HG02870 (cell line): Measurements from ENCODE around the gene HPCAL1.
"Not testable (repeated sequence)": the region's sequence is repeated elsewhere in the genome, so short reads cannot be mapped to it uniquely, and the experiment has no call there.

Experiments
- ATAC-seq: cut with Tn5 transposase; IDR thresholded peaks from one replicate; pipeline ENCODE4 v1.9.1; 2021; ENCODE audit warnings: mild to moderate bottlenecking, moderate library complexity; ENCODE audit not compliant: unreplicated experiment

HPCAL1 gene

DNA sequence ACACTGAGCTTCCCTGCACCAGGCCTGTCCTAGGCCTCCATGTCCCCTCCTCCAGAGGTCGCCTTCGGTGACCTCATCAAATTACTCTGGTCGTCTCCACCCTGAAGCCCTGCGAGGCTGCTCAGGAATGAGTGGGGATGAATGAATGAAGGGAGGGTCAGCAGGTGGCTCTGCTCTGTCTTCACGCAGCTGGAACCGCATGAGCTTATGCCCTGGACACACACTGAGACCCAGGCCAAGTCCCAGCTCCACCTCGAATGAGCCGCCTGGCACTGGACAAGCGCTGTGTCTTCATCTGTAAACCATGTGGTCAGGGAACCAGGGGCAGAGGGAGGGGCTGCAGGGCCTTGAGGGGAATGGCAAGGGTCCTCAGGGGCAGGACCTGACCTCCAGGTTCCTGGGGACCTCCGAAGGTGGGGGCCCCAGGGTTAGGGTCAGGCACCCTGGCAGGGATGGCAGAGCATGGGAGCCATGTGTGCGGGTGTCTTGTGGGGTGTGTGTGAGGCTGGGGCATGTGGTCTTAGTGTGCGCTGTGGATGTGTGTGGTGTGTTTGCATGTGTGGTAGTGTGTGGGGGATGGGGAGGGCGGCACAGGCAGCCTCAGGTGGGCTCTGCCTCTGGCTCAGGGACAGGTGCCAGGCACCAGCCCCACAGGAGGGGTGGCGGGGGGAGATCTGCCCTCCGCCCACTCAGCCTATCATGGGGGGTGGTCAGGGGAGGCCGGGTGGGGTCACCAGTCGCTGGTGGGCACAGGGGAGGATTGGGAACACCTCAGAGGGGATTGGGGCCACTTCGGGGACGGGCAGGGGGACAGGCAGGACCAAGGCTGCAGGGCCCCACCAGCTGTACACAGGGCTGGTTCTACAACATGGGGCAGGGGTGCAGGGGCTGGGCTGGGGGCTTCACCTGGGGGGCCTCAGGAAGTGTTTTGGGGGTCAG lies 131.5 kb downstream of the HPCAL1 start:
- no peak for ATAC-seq

DNA sequence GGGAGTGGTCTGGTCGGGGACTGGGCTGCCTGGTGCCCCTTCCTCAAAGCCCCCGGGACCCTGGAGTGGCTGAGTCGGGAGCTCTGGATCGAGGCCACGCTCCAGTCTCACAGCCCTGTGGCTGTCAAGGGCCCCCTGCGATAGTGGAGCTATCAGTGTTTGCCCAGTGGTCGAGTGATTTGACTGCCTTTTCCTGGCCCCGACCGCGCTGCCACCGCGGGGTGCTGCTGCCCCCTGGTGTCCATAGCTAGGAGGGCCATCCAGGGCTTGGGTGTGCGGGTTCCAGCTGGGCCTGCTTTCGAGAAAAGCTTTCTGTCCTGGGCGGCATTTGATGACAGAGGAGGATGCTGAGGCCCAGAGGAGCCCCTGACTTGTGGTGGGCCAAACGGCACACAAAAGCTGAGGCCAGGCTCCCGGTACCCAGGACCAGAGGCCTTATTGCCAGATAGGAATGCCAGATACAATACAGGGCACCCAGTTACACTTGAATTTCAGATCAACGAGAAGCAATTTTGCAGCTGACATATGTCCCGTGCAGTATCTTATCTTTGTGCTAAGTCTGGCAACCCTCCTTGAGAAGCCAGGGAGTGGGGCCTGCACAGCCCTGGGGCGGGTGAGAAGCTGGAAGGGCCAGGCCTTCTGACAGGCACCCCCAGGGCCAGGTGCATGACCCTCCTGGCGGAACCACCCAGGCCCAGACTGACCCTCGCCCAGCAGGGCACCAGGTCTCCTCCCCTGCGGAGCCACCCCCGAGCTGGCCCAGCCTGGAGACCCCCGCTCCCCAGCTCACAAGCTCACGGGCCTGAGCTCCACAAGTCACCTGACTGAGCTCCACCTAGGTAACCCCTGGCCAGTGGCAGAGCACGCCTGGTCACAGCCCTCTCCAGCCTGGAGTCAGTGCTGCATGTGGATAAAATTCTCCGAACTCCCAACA lies 132.4 kb downstream of the HPCAL1 start:
- ATAC-seq = peak; percentile 45

DNA sequence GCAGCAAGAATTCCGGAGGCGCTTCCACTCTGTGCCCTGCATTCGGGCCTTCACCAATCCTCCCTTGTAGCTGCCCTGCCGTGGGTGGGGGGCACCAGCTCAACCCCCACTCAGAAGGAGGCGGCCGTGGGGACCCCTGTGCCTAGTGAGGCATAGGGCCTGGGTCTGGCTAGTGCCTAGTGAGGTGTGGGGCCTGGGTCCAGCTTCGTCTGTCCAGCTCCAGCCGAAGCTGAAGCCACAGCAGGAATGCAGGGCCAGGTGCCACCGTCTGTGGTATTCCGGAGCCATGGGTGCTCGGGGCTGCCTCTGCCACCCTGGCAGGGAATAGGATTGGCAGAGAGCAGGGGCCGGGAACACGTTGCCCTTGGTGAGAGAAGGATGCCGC lies 133.1 kb downstream of the HPCAL1 start:
- ATAC-seq = no peak

DNA sequence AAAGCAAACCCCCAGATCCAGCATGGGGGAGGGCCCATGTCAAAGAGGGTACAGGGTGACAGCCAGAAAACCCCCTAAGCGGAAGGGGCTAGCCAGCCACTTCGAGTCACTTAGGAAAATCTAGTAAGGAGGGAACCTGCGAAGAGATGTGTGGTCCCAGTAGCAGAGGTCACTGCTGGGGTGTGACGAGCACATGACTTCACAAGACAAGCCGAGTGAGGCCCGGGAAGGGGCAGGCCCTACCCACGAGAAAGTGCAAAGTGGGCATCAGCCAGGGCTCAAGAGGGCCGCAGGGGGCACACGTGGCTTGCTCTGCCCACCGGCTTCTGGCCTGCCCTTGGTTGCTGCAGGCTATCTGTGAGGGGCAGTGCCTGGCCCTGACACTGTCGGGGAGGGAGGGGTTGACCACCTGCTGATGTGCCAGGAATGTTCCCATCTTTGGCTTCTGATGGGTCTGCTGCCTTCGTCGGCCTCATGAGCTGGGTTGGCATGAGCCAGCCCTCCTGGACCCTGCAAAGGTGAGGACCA lies 133.9 kb downstream of the HPCAL1 start:
- no peak for ATAC-seq

DNA sequence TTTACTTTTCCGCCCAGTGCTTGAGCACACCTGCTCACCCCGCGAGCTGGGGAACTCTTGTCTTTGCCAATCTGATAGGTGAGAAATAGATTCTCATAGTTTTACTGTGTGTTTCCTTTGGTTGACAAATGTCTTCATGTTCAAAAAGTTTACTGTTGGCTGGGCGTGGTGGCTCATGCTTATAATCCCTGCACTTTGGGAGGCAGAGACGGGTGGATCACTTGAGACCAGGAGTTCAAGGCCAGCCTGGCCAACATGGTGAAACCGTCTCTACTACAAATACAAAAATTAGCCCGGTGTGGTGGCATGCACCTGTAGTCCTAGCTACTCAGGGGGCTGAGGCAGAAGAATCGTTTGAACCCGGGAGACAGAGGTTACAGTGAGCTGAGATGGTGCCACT lies 135.1 kb downstream of the HPCAL1 start:
- no peak for ATAC-seq

DNA sequence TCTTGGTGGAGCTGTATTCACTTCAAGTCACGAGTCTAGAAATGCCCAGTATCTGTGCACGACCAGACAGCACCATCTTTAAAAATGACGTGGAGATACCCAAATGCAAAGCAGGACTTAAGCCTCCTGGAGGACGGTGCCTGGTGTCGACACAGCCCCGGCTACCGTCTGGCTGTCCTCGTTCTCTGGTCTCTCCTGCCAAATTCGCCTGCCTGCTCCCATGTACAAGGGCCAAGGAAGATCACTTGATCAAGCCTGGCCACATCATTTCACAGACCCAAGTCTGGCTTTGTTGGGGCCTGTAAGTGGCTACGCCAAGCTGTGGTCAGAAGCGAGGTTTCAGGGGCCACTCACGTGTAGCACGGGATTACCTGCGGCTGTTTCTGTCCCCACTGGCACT lies 136.0 kb downstream of the HPCAL1 start:
- ATAC-seq = no peak

DNA sequence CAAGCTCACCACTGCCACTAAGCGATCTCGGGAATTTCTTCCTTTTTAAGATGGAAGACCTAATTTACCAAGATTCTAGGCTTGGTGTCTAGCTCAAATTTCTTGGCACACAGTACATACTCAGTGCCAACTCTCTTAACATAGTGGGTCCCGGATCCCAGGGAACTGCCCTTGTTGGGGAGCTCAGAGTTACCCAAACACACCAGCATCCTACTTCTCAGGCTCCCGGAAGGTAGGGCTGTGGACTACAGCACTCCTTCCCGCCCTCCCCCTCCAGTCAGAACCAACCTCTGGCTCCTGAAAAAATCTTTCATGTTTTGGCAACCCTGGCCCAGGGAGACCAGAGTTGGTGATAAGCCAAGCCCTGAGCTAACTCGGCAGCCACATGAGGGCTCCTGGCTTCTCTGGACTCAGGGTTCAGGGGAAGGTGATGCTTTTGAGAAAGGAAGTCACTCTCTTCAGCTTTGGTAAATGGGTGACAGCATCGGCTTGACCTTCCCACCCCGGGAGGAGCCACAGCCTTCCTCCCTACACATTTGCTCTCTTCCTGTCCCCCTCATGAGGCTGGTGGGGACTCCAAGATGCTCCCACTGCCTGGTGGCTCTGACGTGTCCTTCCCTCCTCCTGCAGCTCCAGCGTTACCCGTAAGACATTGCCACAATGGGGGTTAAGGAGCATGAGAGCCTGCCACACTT lies 136.6 kb downstream of the HPCAL1 start:
- no peak for ATAC-seq

DNA sequence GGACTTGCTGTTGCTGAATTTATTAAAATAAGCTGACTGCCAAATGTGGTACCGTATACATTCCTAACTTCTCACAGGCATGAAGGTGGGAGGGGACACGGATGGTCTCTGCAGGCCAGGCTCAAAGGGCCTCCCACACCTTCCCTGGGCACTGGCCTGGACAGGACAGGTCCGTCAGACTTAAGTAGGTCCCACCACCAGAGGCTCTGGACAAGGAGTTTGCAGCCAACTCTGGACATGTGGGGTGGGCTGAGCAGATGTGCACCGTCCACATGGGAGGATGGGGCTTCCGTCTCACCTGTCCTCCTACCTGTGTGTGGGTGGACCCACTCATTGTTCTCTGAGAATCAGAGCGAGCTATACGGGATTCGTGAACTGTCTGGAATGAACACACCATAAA lies 137.3 kb downstream of the HPCAL1 start:
- no peak for ATAC-seq

DNA sequence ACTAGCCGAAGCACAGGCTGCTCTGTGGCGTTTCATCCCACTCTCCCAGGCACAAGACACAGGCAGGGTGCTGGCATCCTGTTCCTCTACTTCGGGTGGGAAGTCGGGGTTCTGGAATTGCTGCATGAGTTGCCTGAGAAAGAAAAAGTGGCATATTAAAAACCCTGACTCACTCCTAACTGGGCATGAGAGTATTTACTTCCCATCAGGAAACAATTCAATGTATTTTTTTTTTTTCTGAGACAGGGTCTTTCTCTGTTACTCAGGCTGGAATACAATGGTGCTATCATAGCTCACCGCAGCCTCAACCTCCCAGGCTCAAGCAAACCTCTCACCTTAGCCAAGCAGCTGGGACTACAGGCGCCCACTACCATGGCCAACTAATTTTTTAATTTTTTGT lies 138.0 kb downstream of the HPCAL1 start:
- ATAC-seq = no peak

DNA sequence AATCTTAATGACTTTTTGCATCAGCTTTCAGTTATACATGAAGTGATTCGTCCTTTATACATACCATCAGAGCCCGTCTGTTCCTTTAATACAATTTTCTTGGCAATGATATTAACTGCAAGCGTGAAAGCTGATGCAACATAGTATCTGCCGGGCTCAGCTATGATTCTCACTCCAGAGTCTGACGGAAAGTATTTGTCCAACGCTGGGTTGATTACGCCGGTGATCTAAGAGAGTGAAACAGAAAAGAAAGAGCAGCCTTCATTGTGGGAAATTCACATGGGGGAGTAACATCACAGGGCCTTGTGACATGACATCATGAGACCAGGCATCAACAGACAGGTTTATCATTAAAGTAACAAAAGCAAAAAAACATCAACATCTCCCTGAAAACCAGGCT lies 139.2 kb downstream of the HPCAL1 start:
- ATAC-seq = no peak

DNA sequence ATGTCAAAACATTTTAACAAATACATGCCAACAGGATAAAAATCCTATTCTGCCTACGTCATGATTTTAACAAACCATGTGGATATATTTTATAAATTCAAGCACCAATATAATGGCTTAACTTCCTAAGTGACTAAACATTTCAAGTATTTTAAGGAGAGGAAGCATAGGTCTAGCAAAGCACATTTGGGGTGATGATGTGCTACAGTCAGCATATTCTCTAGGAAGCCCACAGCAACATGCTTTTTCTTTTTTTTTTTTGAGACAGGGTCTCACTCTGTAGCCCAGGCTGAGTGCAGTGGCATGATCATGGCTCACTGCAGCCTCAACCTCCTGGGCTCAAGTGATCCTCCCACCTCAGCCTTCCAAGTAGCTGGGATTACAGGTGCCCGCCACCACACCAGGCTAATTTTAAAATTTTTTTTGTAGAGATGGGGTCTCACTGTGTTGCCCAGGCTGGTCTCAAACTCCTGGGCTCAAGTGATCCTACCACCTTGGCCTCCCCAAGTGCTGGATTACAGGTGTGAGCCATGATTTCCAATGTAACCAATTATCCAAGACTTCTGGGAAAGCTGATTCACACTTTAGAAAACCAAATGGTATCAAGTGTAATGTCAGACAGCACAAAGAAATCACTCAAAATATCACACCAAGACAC lies 139.9 kb downstream of the HPCAL1 start:
- not testable (repeated sequence) for ATAC-seq

DNA sequence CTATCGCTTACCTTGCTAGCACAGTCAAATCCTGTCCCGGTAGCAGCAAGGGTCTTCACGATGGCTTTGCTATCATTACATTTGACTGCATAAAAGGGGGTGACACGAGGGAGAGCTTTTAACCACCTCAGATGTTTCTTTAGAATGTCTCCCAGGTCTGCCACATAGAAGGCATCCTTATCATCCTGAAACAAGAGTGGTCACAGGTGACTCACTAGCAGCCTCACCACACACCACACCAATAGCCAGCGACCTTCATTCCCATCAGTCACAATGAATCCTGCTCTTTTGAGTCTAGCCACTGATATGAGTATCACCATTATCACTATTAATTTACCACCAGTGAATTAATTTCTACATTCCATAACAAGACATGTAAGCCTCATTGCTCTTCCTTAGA lies 141.8 kb downstream of the HPCAL1 start:
- no peak for ATAC-seq

DNA sequence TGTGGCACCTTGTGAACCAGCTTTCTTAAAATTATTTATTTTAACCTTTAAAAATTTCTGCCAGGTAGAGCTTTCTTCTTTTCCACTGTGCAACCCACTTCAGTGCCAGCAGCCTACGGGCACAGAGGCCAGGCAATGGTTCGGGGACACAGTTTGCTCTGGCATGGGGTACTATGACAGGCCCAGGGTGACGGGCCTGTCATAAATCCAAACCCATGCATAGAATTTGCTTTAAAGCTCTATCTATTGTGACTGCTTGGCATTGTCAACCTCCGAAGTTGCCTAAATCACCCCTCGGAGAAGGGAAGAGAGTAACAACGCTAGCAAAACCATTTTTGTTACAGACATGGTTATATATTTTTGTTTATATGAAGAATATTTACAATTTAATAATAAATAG lies 143.9 kb downstream of the HPCAL1 start:
- no peak for ATAC-seq

DNA sequence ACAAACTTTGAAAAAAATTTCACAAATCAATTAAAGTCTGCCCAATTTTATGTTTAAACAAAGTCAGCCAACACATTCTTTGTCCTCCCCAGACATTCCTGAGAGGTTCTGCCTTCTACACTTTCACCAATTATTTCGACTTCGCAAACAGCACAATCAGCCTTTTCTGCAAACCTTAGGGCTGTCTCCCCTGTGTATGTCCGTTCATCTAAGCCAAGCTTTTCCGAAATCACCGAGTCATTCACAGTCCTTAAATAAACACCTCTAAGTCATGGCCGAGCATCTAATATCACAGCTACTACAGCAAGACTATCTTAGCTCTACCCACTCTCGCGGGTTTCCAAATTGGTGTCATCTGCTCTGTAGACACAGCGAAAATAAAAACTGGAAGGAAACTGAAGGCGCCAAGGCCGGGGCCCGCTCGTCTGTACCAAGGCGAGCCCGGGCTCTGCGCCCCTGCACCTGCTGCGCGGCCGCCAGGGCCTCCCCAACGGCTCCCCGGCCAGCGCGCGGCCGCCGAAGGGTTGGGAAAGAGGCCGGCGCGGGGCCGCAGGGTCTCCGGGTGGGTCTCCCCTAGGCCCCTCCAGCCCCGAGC lies 144.7 kb downstream of the HPCAL1 start:
- ATAC-seq = peak; percentile 25

DNA sequence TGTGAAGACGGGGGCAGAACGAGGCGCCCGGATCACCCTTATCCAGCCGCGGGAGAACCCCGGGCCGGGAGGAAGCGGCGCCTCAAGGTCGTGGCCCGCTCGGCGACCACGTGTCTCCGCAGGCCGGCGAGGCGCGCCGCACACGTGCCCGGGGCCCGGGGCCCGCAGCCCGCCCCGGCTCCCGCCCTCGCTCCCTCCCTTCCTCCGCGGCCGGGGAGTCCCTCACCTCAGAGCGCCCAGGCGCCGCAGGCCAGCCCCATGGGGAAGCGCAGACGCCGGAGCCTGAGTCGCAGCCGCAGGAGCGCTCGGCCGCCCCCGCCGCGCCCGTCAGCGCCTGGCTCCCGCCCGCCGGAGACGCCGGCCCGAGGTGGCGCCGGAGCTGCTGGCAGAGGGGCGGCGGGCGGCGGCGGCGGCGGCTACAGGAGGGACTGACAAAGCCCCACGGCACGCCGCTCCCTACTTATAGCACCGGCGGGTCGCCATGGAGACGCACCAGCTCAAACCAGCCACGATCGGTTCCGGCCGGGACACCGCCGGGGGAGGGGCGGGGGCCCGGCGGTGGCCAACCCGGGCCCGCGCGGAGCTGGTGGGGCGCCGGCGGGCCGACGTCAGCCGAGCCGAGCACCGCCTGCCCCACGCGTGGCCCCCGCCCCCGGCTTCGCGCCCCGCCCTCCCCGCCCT lies 145.3 kb downstream of the HPCAL1 start, which contains the start of gene ODC1:
TSS of gene ODC1 (minus strand) at position 433 of the 681 bp plus-strand sequence. CDS start 3,295 bp downstream, outside the sequence.
- peak; percentile 54 for ATAC-seq

DNA sequence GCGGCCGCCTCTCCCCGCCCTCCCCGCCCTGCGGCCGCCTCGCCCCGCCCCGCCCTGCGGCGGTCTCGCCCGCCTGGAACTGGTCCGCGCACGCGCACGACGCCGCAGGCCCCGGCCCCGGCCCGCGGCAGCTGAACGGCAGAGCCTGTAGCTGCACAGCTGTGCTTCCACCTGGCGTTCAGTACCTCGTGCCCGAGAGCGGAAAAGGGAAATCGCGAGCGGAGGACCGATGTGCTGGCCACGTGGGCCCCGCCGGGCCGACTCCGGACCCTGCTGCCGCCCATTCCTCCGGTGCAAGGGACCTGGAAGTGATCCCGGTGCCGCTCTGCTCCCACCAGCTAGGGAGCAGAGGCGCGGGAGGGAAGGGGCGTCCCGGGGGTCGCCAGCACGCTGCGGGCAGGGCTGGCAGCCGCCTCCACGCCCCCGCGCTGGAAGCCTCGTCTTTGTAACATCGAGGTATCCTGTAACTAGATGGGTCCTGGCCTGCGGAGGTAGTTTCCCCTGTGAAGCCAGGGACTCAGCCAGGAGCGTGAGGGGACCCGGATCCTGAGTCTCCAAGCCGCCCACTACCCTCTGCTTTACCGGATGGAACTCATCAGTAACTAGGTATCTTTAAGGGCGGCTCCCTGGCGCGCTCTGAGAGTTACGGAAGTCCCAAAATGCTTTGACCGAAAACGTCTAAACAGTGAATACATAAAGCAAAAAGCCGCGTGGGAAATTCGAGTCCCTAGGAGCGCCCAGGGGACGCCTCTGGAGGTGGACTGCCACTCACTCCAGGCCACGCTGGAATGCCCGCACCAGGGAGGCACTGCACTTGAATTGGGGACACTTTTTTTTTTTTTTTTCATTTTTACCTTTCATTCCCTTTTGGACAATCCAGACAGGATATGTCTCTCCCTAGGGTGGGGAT lies 146.1 kb downstream of the HPCAL1 start:
- peak; percentile 52 for ATAC-seq

DNA sequence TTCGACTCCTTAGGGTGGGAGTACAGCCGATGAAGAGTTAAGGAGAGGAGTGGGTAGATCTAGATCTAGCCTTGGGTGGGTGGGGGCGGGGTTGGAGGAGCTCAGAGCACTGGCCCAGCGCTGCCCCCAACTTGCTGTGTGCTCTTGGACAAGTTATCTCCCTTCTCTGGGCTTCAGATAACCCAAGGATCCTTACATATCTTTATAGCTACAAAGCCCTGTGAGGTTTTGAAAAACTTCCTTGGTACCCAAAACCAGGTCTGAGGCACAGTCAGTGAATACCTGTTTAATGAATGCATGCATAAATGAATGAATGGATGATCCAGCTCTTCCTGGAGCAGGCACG lies 146.8 kb downstream of the HPCAL1 start:
- no peak for ATAC-seq
